Esophagus squamous epithelium (tissue), 4 donors: ENCODE measurements around the gene BRICD5.

ENCODE experiments used
- CTCF ChIP-seq, 6 experiments: fragments of 450-650 bp in 4 of 6; fragments of 200-600 bp in 2 of 6; sonication (generic) in 2 of 6; IDR thresholded peaks; one replicate each; pipeline ENCODE4 v1.5.1; 2016 to 2019; ENCODE audit warnings: antibody characterized with exemption in 6 of 6, mild to moderate bottlenecking in 4 of 6, moderate library complexity in 4 of 6
- POLR2A ChIP-seq, 4 donors: fragments of 450-650 bp; IDR thresholded peaks; one replicate each; pipeline ENCODE4 v1.6.1; 2017; ENCODE audit warnings: antibody characterized with exemption in 4 of 4, mild to moderate bottlenecking in 4 of 4, moderate library complexity in 3 of 4

- no peak for TF ChIP-seq CTCF (IDR thresholded peaks at IDR 0.05)
- no peak for TF ChIP-seq POLR2A (IDR thresholded peaks at IDR 0.05)
Measured at GRCh38 chr16:2196981-2197511, 13.6 kb downstream of the BRICD5 start.
